ENCODE measurements around the gene EVI2B. TPM values are rescaled to one million over a fixed set of nuclear protein-coding genes. Genes with fewer than 3 reads are reported as not detected.
A peak's percentile ranks its signal among the peaks of the same experiment; 100 is the strongest.

Gene EVI2B
- total RNA-seq, 1 experiment from 2014 or later = not detected

DNA sequence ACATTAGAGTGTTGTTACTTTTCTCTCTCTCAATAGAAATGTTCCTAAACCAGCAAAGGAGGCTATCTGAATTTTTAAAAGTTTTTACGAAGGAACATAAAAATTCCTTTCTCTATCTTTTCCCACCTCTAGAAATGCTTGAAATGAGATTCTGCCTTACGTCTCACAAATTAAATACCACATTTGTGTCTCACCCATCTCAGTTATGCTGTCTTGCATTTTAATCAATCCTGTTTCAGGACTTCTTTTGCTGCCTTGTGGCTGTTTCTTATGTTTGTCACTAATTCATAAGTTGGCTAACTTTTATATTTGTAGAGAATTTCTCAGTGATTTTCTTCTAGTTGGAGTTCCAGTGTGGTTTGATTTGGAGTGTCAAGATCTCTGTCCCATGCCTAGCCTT is 20.3 kb downstream of the EVI2B start:
- H3K4ac ChIP-seq (ENCODE audit: low read depth, low read length) = no peak overlapping the region
- TF ChIP-seq, protein P1, sequence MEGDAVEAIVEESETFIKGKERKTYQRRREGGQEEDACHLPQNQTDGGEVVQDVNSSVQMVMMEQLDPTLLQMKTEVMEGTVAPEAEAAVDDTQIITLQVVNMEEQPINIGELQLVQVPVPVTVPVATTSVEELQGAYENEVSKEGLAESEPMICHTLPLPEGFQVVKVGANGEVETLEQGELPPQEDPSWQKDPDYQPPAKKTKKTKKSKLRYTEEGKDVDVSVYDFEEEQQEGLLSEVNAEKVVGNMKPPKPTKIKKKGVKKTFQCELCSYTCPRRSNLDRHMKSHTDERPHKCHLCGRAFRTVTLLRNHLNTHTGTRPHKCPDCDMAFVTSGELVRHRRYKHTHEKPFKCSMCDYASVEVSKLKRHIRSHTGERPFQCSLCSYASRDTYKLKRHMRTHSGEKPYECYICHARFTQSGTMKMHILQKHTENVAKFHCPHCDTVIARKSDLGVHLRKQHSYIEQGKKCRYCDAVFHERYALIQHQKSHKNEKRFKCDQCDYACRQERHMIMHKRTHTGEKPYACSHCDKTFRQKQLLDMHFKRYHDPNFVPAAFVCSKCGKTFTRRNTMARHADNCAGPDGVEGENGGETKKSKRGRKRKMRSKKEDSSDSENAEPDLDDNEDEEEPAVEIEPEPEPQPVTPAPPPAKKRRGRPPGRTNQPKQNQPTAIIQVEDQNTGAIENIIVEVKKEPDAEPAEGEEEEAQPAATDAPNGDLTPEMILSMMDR (conservative IDR thresholded peaks at IDR 0.05) = no peak

More for the DNA sequence above, 20.3 kb downstream of the EVI2B start:
- no peaks in the 10 kb centered on the region for H3K79me2 ChIP-seq (ENCODE audit: insufficient read depth, low read length)
- H3K79me1 ChIP-seq (ENCODE audit: insufficient read depth, low read depth, low read length, poor library complexity, severe bottlenecking) = no peaks in the 10 kb centered on the region
- H4K91ac ChIP-seq (ENCODE audit: insufficient read length, low read depth, low read length) = no peak overlapping the region
- no peak overlapping the region for H2BK15ac ChIP-seq (ENCODE audit: low read depth, low read length)
- H3K23ac ChIP-seq (ENCODE audit: insufficient read length, low read depth, low read length) = no peak overlapping the region
- no peak overlapping the region for H2AFZ ChIP-seq (ENCODE audit: low read length)
- no peak overlapping the region for H4K8ac ChIP-seq (replicated peaks; ENCODE audit: insufficient read length, low read depth, low read length)
- WGBS (ENCODE audit: extremely low coverage, insufficient read length, low lambda C conversion rate) = no CpG with 5 or more reads among the region's 2 CpGs
- H2BK12ac ChIP-seq (ENCODE audit: insufficient read length, low read depth, low read length) = no peak overlapping the region
- H3K9me3 ChIP-seq (ENCODE audit: control insufficient read depth, low read depth, low read length) = no peaks in the 10 kb centered on the region
- Mint-ChIP-seq H3K36me3 (ENCODE audit: insufficient read depth in 1 of 3, low read depth in 3 of 3) (peaks cover 0 to 4% (median 0%) of the 10 kb centered on the region in 3 experiments; a peak in 1 of 7 replicates), H3K4me1 (peaks cover 16% of the 10 kb centered on the region in 2 experiments), H3K27ac (peak overlapping the region; percentile 21 to 46 (median 44); a peak in 5 of 7 replicates), H3K27me3 (ENCODE audit: low read depth) (no peaks in the 10 kb centered on the region), H3K9me3 (no peaks in the 10 kb centered on the region), H3K4me3 (no peak overlapping the region)
- H3K27me3 ChIP-seq (ENCODE audit: insufficient read depth, low read length) = no peaks in the 10 kb centered on the region
- no peak overlapping the region for H3T11ph ChIP-seq (ENCODE audit: low read length)
- no peak overlapping the region for H2AK5ac ChIP-seq (ENCODE audit: insufficient read length, low read length)
- H3K4me1 ChIP-seq (ENCODE audit: insufficient read depth, low read length) = no peaks in the 10 kb centered on the region
- no peak overlapping the region for H2BK120ac ChIP-seq (ENCODE audit: low read depth, low read length, poor library complexity, severe bottlenecking)
- H3K14ac ChIP-seq (ENCODE audit: insufficient read depth, low read length) = no peak overlapping the region
- no peak for DNase-seq
- H2BK20ac ChIP-seq (ENCODE audit: low read depth, low read length, poor library complexity, severe bottlenecking) = no peak overlapping the region
- H4K20me1 ChIP-seq (ENCODE audit: control insufficient read depth, insufficient read depth, insufficient read length) = no peaks in the 10 kb centered on the region
- H3K23me2 ChIP-seq (ENCODE audit: insufficient read length, low read depth, low read length, poor library complexity, severe bottlenecking) = no peaks in the 10 kb centered on the region
- no peak overlapping the region for H3K4me2 ChIP-seq (ENCODE audit: insufficient read depth, insufficient read length, low read length)
- no peak overlapping the region for H2BK5ac ChIP-seq (ENCODE audit: insufficient read length, low read length)
- no peak overlapping the region for H3K18ac ChIP-seq (ENCODE audit: insufficient read length, low read depth, low read length)
- H3K9ac ChIP-seq (ENCODE audit: extremely low read depth, insufficient read length, low read length) = no peak overlapping the region
- H4K5ac ChIP-seq (ENCODE audit: insufficient read length, low read depth, low read length) = no peak overlapping the region
- H3K56ac ChIP-seq (ENCODE audit: insufficient read length, low read depth, low read length) = no peak overlapping the region
- H3K27ac ChIP-seq (ENCODE audit: insufficient read length, low read depth, low read length) = no peak overlapping the region
